Activated effector memory CD4-positive, alpha-beta T cell treated with anti-CD3 and anti-CD28 coated beads, Interleukin-2, amount 50 U/mL, for 16 hours (primary cell): Measurements from ENCODE around the gene CNN2.

Experiments
- DNase-seq: peaks from one replicate; pipeline ENCODE4 v3.0.0-alpha.2; 2020

Gene CNN2

GRCh38 chr19:1032264-1032867 lies 6.0 kb downstream of the CNN2 start:
- no peak for DNase-seq

DNA sequence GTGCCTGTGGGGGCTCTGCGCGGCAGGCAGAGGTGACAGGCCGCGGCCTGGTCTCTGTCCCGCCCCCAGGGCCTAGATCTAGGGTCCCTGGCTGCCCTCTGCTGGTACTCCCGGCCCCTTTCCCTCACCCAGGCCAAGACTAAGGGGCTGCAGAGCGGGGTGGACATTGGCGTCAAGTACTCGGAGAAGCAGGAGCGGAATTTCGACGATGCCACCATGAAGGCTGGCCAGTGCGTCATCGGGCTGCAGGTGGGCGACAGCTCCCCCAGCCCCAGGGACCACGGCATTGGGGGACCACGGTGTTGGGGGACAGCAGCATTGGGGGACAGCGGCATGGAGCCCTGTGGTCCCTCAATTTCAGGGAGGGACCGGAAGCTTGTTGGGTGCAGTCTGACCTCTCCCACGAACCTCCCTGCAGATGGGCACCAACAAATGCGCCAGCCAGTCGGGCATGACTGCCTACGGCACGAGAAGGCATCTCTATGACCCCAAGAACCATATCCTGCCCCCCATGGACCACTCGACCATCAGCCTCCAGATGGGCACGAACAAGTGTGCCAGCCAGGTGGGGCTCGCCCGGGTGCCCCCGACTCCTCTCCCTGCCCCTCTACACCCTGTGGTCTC lies 9.7 kb downstream of the CNN2 start:
- no peak for DNase-seq

- DNase-seq: no peak
Observed at GRCh38 chr19:1037621-1038064, 11.2 kb downstream of the CNN2 start.

GRCh38 chr19:1038978-1039645 lies 12.7 kb downstream of the CNN2 start:
- DNase-seq: no peak

DNA sequence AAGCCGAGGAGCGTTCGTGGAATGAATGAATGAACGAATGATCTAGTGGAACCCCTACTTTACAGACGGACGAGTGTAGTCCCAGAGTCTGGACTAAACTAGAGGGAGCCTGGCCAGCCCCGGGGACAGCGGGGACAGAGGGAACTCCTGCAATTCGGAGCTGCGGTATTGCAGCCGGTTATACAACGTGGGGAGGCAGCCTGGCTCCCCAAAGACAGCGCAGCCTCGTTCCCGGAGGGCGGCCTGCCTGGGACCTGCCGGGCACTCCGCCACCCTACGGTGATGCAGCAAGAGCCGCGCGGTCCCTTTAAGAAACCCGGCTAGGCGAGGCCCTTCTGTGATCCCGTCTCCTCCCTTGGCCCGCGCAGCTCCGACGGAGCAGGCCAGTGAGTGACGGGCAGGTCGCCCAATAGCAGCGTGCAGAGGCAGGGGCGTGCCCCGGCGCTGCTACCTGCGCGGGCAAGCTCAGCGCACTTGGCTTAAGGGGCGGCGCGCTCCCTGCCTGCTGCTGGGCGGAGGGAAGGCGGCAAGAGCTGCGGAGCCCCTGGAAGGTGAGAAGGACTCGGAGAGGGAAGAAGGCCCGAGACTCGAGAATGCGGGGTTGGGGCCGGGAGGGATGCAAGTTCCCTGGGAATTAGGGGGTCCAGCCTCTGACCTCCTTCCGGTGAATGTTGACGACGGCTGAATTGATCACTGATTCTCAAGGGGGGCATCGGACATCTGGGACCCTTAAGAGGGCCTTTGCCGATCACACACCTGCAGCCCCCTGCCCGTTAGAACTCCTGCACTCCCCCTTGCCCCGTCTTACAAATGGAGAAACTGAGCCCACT lies 13.5 kb downstream of the CNN2 start, which contains the start of gene ABCA7:
Gene ABCA7 (plus strand): TSS at position 462 of the 830 bp plus-strand sequence. CDS start 1,255 bp downstream, outside the sequence.
- peak; percentile 100 for DNase-seq

DNA sequence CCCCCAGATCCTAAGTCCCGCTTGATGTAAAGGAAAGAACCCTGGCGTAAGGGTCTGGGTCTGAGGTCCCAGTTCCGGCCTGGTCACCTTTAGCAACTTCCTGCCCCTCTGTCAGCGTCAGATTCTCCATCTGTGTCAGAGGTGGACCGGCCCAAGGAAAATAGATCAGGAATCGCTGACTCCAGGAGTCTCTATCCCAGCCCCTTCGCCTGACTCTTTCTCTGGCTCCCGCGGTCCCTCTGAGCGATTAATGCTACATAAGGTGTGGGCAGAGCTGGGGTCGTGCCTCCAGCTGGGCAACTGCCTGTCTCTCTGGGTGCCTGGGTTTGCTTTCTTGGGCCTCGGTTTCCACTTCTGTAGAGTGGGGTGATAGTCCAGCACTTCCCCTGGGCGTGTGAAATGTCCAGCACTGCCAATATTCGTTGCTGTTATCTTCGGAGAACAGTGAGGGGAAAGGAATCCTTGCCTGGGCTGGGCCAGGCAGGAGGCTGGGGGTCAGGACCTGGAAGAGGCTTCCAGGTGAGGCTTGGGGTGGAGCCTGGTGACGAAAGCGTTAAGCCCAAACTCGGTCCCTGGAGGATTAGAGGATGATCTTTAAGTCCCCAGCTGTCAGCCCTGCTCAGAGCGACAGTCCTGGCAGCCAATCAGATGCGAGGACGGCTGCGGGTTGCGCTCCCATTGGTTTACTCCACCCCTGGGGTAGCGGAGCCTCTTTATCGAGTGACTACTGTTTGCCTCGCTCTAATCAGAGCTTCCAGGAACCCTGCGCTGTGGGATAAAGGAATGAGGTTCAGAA lies 14.3 kb downstream of the CNN2 start:
- DNase-seq: peak; percentile 97

DNA sequence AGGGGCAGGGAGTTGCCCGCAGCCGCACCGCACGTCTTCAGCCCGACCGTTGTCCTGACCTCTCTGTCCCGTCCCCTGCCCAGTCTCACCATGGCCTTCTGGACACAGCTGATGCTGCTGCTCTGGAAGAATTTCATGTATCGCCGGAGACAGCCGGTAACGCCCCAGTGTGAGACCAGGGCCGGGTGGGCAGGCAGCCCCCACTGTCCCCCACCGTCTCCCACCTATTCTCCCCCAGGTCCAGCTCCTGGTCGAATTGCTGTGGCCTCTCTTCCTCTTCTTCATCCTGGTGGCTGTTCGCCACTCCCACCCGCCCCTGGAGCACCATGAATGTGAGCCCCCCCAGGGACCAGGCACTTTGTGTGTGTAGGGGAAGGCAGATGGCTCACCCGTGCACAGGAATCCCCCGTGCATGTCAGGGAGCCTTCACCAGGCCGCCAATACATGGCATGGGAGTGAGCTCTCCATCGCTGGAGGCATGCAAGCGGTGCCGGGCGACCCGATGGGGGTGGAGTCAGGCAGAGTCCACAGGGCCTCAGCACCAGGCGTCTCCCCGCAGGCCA lies 14.9 kb downstream of the CNN2 start:
- DNase-seq: no peak

- no peak for DNase-seq
Observed at GRCh38 chr19:1041835-1042685, 15.7 kb downstream of the CNN2 start.

- no peak for DNase-seq
Observed at GRCh38 chr19:1042689-1043511, 16.5 kb downstream of the CNN2 start.

GRCh38 chr19:1045247-1045603 lies 18.8 kb downstream of the CNN2 start:
- DNase-seq: peak; percentile 85

GRCh38 chr19:1046117-1046626 lies 19.8 kb downstream of the CNN2 start:
- DNase-seq: no peak

DNA sequence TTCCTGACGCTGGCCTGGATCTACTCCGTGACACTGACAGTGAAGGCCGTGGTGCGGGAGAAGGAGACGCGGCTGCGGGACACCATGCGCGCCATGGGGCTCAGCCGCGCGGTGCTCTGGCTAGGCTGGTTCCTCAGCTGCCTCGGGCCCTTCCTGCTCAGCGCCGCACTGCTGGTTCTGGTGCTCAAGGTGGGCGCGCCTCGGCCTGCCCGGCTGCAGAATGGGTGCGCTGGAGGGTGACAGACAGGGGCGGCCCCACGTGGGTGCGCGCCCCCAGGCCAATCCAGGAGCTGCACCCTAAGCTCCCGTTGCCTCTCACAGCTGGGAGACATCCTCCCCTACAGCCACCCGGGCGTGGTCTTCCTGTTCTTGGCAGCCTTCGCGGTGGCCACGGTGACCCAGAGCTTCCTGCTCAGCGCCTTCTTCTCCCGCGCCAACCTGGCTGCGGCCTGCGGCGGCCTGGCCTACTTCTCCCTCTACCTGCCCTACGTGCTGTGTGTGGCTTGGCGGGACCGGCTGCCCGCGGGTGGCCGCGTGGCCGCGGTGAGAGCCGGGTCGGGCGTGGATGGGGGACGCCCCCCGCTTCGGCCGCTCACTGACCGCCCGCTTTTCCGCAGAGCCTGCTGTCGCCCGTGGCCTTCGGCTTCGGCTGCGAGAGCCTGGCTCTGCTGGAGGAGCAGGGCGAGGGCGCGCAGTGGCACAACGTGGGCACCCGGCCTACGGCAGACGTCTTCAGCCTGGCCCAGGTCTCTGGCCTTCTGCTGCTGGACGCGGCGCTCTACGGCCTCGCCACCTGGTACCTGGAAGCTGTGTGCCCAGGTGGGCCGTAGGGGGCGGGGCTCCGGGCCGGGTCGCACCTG lies 20.7 kb downstream of the CNN2 start:
- no peak for DNase-seq

DNA sequence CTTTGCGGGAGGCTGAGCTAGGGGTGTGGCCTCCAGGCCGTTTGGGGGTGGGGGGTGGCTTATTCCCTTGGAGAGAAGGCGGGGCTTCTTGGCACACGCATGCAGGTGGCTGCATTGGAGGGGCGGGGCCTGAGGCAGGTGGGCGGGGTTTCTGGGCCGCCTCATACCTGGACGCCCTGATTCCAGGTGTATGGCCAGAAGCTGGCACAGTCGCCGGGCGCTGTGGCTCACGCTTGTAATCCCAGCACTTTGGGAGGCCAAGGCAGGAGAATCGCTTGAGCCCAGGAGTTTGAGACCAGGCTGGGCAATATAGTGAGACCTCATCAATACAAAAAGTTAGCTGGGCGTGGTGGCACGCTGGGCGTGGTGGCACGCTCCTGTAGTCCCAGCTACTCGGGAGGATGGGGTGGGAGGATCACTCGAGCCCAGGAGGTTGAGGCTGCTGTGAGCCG lies 21.3 kb downstream of the CNN2 start:
- DNase-seq: no peak

GRCh38 chr19:1049106-1049505 lies 22.7 kb downstream of the CNN2 start:
- no peak for DNase-seq

DNA sequence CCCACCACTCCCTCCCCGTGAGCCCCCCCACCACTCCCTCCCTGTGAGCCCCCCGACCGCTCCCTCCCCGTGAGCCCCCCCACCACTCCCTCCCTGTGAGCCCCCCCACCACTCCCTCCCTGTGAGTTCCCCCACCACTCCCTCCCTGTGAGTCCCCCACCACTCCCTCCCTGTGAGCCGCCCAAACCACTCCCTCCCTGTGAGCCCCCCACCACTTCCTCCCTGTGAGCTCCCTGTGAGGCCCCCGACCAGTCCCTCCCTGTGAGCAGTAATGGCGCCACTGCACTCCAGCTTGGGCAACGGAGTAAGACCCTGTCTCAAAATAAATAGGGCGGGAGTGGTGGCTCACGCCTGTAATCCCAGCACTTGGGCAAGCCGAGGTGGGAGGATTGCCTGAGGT lies 23.4 kb downstream of the CNN2 start:
- no peak for DNase-seq

- DNase-seq: no peak
Observed at GRCh38 chr19:1050989-1051788, 24.8 kb downstream of the CNN2 start.

DNA sequence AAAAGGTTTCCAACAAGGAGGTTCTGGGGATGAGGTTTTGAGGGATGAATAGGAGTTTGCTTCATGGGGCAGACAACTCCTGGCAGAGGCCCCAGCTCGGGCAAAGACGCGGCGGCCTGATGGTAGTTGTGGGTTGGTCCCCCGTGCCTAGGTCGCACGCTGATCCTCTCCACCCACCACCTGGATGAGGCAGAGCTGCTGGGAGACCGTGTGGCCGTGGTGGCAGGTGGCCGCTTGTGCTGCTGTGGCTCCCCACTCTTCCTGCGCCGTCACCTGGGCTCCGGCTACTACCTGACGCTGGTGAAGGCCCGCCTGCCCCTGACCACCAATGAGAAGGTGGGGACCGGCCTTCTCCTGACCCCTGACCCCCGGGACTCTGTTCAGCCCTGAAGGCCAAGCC lies 25.4 kb downstream of the CNN2 start:
- DNase-seq: no peak

DNA sequence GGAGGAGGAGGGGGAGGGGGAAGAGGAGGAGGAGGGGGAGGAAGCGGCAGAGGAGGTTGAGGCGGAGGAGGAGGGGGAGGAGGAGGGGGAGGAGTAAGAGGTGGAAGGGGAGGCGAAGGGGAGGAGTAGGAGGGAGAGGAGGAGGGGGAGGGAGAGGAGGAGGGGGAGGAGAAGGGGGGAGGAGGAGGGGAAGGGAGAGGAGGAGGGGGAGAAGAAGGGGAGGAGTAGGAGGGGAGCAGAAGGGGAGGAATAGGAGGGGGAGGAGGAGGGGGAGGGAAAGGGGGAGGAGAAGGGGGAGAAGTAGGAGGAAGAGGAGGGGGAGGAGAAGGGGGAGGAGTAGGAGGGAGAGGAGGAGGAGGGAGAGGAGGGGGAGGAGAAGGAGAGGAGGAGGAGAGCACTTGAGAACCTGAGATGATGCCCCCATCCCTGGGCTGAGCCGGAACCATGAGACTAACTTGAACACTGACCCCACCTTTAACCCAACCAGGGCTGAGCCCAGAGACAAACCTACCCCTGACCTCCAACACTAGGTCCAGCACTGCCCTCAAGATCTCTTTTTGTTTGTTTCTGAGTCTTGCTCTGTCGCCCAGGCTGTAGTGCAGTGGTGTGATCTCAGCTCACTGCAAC lies 26.1 kb downstream of the CNN2 start:
- no peak for DNase-seq
